IMR-90 (cell line): ENCODE data around the gene SMG1. TPM values are rescaled to one million over a fixed set of nuclear protein-coding genes. Genes with fewer than 3 reads are reported as not detected.

Source experiments
- ATAC-seq: fragments of 200-7000 bp; cut with Tn5 transposase; 2 replicates; pipeline ENCODE4 v1.9.1; 2020; ENCODE audit warnings: low read depth, mild to moderate bottlenecking, moderate library complexity
- BruUV-seq: library from RNA; stranded (reverse); fragments of 400-500 nt; replicated peaks from 2 replicates; lab custom pipeline; 2021; lab: Mats Ljungman, UMichigan
- CTCF ChIA-PET: fragments of 300-600 bp; formaldehyde crosslinking; extraction: SDS; loops from one replicate; lab custom pipeline; 2021; ENCODE audit warnings: antibody characterized with exemption; lab: Yijun Ruan, JAX
- POLR2A ChIA-PET: fragments of 300-600 bp; sonication (Branson Sonifier 250); formaldehyde crosslinking; loops from one replicate; lab custom pipeline; 2022; ENCODE audit warnings: antibody characterized with exemption; ENCODE audit not compliant: unreplicated experiment; lab: Charles Lee
- DNase-seq: peaks from one replicate; pipeline ENCODE4 v3.0.0; 2013
- H2AFZ ChIP-seq: replicated peaks from 2 replicates; pipeline ENCODE3; 2013; ENCODE audit warnings: low read length, mild to moderate bottlenecking; ENCODE audit not compliant: poor library complexity
- H2AK5ac ChIP-seq: 2 replicates; pipeline ENCODE4 v1.6.1; 2013; ENCODE audit warnings: low read depth, low read length, inconsistent platforms
- H2AK9ac ChIP-seq: replicated peaks from 2 replicates; pipeline ENCODE3; 2013; ENCODE audit warnings: mild to moderate bottlenecking, low read depth, low read length, moderate library complexity; ENCODE audit not compliant: poor library complexity
- H2BK120ac ChIP-seq: 2 replicates; pipeline ENCODE4 v1.6.1; 2013; ENCODE audit warnings: low read depth, low read length, inconsistent platforms
- H2BK15ac ChIP-seq: 3 replicates; pipeline ENCODE4 v1.6.1; 2013; ENCODE audit warnings: low read depth, low read length, inconsistent platforms
- H2BK20ac ChIP-seq: 2 replicates; pipeline ENCODE4 v1.6.1; 2013; ENCODE audit warnings: low read depth, mild to moderate bottlenecking, inconsistent platforms, low read length, moderate library complexity
- H2BK5ac ChIP-seq: 2 replicates; pipeline ENCODE4 v1.6.1; 2013; ENCODE audit warnings: mild to moderate bottlenecking, low read depth, low read length, inconsistent platforms; ENCODE audit not compliant: poor library complexity, severe bottlenecking
- H3K14ac ChIP-seq: replicated peaks from 2 replicates; pipeline ENCODE4 v1.6.1; 2013; ENCODE audit warnings: low read depth, low read length, inconsistent platforms
- H3K18ac ChIP-seq: 2 replicates; pipeline ENCODE4 v1.6.1; 2013; ENCODE audit warnings: low read depth, low read length, control low read depth
- H3K23ac ChIP-seq: 2 replicates; pipeline ENCODE4 v1.6.1; 2013; ENCODE audit warnings: low read depth, low read length, inconsistent platforms
- H3K27ac ChIP-seq: 2 replicates; pipeline ENCODE4 v1.5.1; 2013; ENCODE audit warnings: mild to moderate bottlenecking, control low read depth, low read length; ENCODE audit not compliant: insufficient read depth
- H3K27me3 ChIP-seq: 2 replicates; pipeline ENCODE4 v1.6.1; 2013; ENCODE audit warnings: low read length; ENCODE audit not compliant: control insufficient read depth, insufficient read depth
- H3K36me3 ChIP-seq: 2 replicates; pipeline ENCODE4 v1.6.1; 2013; ENCODE audit warnings: low read length, mixed read lengths; ENCODE audit not compliant: control insufficient read depth, insufficient read depth
- H3K4ac ChIP-seq: 2 replicates; pipeline ENCODE4 v1.6.1; 2013; ENCODE audit warnings: low read depth, low read length, inconsistent platforms
- H3K4me1 ChIP-seq: 2 replicates; pipeline ENCODE4 v1.6.1; 2013; ENCODE audit warnings: low read length, mixed read lengths; ENCODE audit not compliant: control insufficient read depth, insufficient read depth
- H3K4me2 ChIP-seq: 2 replicates; pipeline ENCODE4 v1.6.1; 2013; ENCODE audit warnings: low read depth, mild to moderate bottlenecking, control low read depth, low read length, moderate library complexity
- H3K4me3 ChIP-seq: 2 replicates; pipeline ENCODE4 v1.5.1; 2013; ENCODE audit warnings: low read depth, mild to moderate bottlenecking, control low read depth, low read length, moderate library complexity; ENCODE audit not compliant: insufficient read depth
- H3K56ac ChIP-seq: 2 replicates; pipeline ENCODE4 v1.6.1; 2013; ENCODE audit warnings: low read length, inconsistent platforms; ENCODE audit not compliant: insufficient read depth; ENCODE audit errors: extremely low read depth
- H3K79me1 ChIP-seq, 2 experiments: 2 replicates each; pipeline ENCODE4 v1.6.1; 2013; ENCODE audit warnings: low read length in 2 of 2, inconsistent platforms in 1 of 2, low read depth in 1 of 2
- H3K9ac ChIP-seq: 2 replicates; pipeline ENCODE4 v1.6.1; 2013; ENCODE audit warnings: low read depth, low read length, control low read depth
- H3K9me1 ChIP-seq: 2 replicates; pipeline ENCODE4 v1.6.1; 2013; ENCODE audit warnings: low read length, inconsistent platforms; ENCODE audit not compliant: insufficient read depth
- H3K9me3 ChIP-seq: 2 replicates; pipeline ENCODE4 v1.6.1; 2013; ENCODE audit warnings: low read length; ENCODE audit not compliant: control insufficient read depth, insufficient read depth
- H4K20me1 ChIP-seq: 2 replicates; pipeline ENCODE4 v1.6.1; 2013; ENCODE audit warnings: low read length, inconsistent platforms; ENCODE audit not compliant: insufficient read depth
- H4K5ac ChIP-seq: 2 replicates; pipeline ENCODE4 v1.6.1; 2013; ENCODE audit warnings: mild to moderate bottlenecking, low read depth, low read length, control low read depth
- H4K8ac ChIP-seq, 2 experiments: 2 replicates each; pipeline ENCODE4 v1.6.1; 2013; ENCODE audit warnings: low read depth in 2 of 2, low read length in 2 of 2, control low read depth in 1 of 2, inconsistent platforms in 1 of 2
- H4K91ac ChIP-seq: 2 replicates; pipeline ENCODE4 v1.6.1; 2013; ENCODE audit warnings: low read depth, low read length, inconsistent platforms; ENCODE audit not compliant: insufficient read depth
- BHLHE40 ChIP-seq: fragments of 150-350 bp; IDR thresholded peaks from 2 replicates; pipeline ENCODE4 v1.6.1; 2016; ENCODE audit warnings: mild to moderate bottlenecking, low read depth, low read length
- CEBPB ChIP-seq: IDR thresholded peaks from 2 replicates; pipeline ENCODE4 v1.6.1; 2012; ENCODE audit warnings: low read depth, low read length, improper control_type of control experiment
- CHD1 ChIP-seq: IDR thresholded peaks from 2 replicates; pipeline ENCODE4 v1.6.1; 2012; ENCODE audit warnings: low read depth, low read length, improper control_type of control experiment
- FOS ChIP-seq: fragments of 150-350 bp; IDR thresholded peaks from 2 replicates; pipeline ENCODE4 v1.6.1; 2016; ENCODE audit warnings: low read depth, low read length
- MAFK ChIP-seq: IDR thresholded peaks from 2 replicates; pipeline ENCODE4 v1.6.1; 2012; ENCODE audit warnings: low read depth, low read length, improper control_type of control experiment
- MAZ ChIP-seq: IDR thresholded peaks from 2 replicates; pipeline ENCODE4 v1.6.1; 2012; ENCODE audit warnings: low read depth, mild to moderate bottlenecking, low read length, improper control_type of control experiment, moderate library complexity, borderline replicate concordance
- MXI1 ChIP-seq: IDR thresholded peaks from 2 replicates; pipeline ENCODE4 v1.6.1; 2012; ENCODE audit warnings: low read depth, mild to moderate bottlenecking, low read length, moderate library complexity, borderline replicate concordance
- NFE2L2 ChIP-seq: fragments of 150-350 bp; IDR thresholded peaks from 2 replicates; pipeline ENCODE4 v1.6.1; 2016; ENCODE audit warnings: low read depth, mild to moderate bottlenecking, low read length
- POLR2A ChIP-seq: IDR thresholded peaks from 2 replicates; pipeline ENCODE4 v1.6.1; 2012; ENCODE audit warnings: mild to moderate bottlenecking, low read depth, low read length
- RAD21 ChIP-seq: IDR thresholded peaks from 2 replicates; pipeline ENCODE4 v1.6.1; 2012; ENCODE audit warnings: low read length, improper control_type of control experiment
- RCOR1 ChIP-seq: IDR thresholded peaks from 2 replicates; pipeline ENCODE4 v1.6.1; 2012; ENCODE audit warnings: mild to moderate bottlenecking, low read length, improper control_type of control experiment; ENCODE audit not compliant: insufficient replicate concordance
- RFX5 ChIP-seq: IDR thresholded peaks from 2 replicates; pipeline ENCODE4 v1.8.0; 2012; ENCODE audit warnings: low read depth, mild to moderate bottlenecking, low read length, moderate library complexity
- SMC3 ChIP-seq: fragments of 150-350 bp; IDR thresholded peaks from 2 replicates; pipeline ENCODE4 v1.6.1; 2016; ENCODE audit warnings: low read depth, mild to moderate bottlenecking, antibody characterized with exemption, low read length, moderate library complexity
- WGBS, 2 experiments: methylation state at CpG; one replicate each; pipeline versions ENCODE4 v1.1.5 to v1.1.7; 2013; ENCODE audit warnings: missing lambda C conversion rate in 2 of 2; ENCODE audit not compliant: insufficient read length in 1 of 2; ENCODE audit errors: extremely low coverage in 2 of 2; 5-methylcytosine and 5-hydroxymethylcytosine counted together
- dilution Hi-C: fragments of 300-500 bp; cut with HindIII; formaldehyde crosslinking; loops from one replicate; pipeline ENCODE4 v1.14.3; 2018; ENCODE audit warnings: low sequenced_read_pairs; ENCODE audit not compliant: unreplicated experiment
- in situ Hi-C: fragments of 300-500 bp; cut with MboI; formaldehyde crosslinking; loops from 3 replicates; pipeline ENCODE4 v1.14.3; 2019; ENCODE audit warnings: low sequenced_read_pairs, inconsistent platforms, mixed read lengths
- intact Hi-C: fragments of 100-400 bp; cut with micrococcal nuclease; formaldehyde crosslinking; loops from 2 replicates; pipeline ENCODE4 v1.10.0; 2022
- polyA plus RNA-seq, 3 experiments: library from polyadenylated mRNA; depleted of rRNA; stranded (reverse); fragments of >200 nt; gene quantifications; 2 replicates each; pipeline ENCODE4 v1.2.3, GENCODE V29; 2012; ENCODE audit warnings: low replicate concordance in 1 of 3
- total RNA-seq: library from RNA; depleted of rRNA; stranded (reverse); fragments of >200 nt; gene quantifications from 2 replicates; pipeline ENCODE4 v1.2.3, GENCODE V29; 2012
- TF ChIP-seq, protein P1 (sequence below): conservative IDR thresholded peaks from 2 replicates; pipeline ENCODE4 v1.5.1; 2012; ENCODE audit warnings: mild to moderate bottlenecking, low read depth, low read length, improper control_type of control experiment
- TF ChIP-seq, protein P2 (sequence below): fragments of 150-350 bp; IDR thresholded peaks from 2 replicates; pipeline ENCODE4 v1.6.1; 2017; ENCODE audit warnings: mild to moderate bottlenecking, antibody characterized with exemption, low read length, low read depth
- TF ChIP-seq, protein P3 (sequence below): fragments of 150-350 bp; IDR thresholded peaks from 2 replicates; pipeline ENCODE4 v1.6.1; 2016; ENCODE audit warnings: low read depth, mild to moderate bottlenecking, low read length, moderate library complexity, borderline replicate concordance

The SMG1 gene
- total and polyA plus RNA-seq, 2 of the 4 experiments (the other 2 are of a cell fraction) = 13.4 to 53.8 TPM

- intact Hi-C loops = no loop called here
These were observed 86.7 kb downstream of the SMG1 start for GRCh38 chr16:18839555-18839954.

More at GRCh38 chr16:18839555-18839954, 86.7 kb downstream of the SMG1 start:
- Histone ChIP-seq H4K91ac (no peak overlapping the region), H3K4me3 (no peak overlapping the region), H2AK5ac (no peak overlapping the region), H3K9me3 (no peaks in the 10 kb centered on the region), H3K27me3 (no peaks in the 10 kb centered on the region), H3K79me1 (peaks cover 7 to 10% of the 10 kb centered on the region in 2 experiments; a peak in 2 of 4 replicates), H4K5ac (no peak overlapping the region), H2BK15ac (no peak overlapping the region), H3K9ac (no peak overlapping the region), H2AK9ac (no peak overlapping the region), H3K4me2 (no peak overlapping the region), H3K9me1 (no peaks in the 10 kb centered on the region; the same call in 1 of the 2 replicates), H3K36me3 (peaks cover 59% of the 10 kb centered on the region), H4K20me1 (no peaks in the 10 kb centered on the region), H2BK120ac (no peak overlapping the region), H3K4me1 (no peaks in the 10 kb centered on the region), H2AFZ (no peak overlapping the region), H2BK5ac (no peak overlapping the region), H2BK20ac (no peak overlapping the region), H3K56ac (no peak overlapping the region), H3K14ac (no peak overlapping the region), H3K18ac (no peak overlapping the region), H3K23ac (no peak overlapping the region), H3K27ac (no peak overlapping the region), H3K4ac (no peak overlapping the region), H4K8ac (no peak overlapping the region)
- ChIA-PET CTCF (no interaction called here), POLR2A (no interaction called here)
- BruUV-seq = no TSS peak
- DNase-seq (no peak), ATAC-seq (no peak)
- TF ChIP-seq CHD1 (no peak), MAZ (no peak), BHLHE40 (no peak), POLR2A (no peak), SMC3 (no peak), RCOR1 (no peak), MAFK (no peak), NFE2L2 (no peak), FOS (no peak), RFX5 (no peak), MXI1 (no peak), CEBPB (no peak), RAD21 (no peak)
- TF ChIP-seq, protein P1, sequence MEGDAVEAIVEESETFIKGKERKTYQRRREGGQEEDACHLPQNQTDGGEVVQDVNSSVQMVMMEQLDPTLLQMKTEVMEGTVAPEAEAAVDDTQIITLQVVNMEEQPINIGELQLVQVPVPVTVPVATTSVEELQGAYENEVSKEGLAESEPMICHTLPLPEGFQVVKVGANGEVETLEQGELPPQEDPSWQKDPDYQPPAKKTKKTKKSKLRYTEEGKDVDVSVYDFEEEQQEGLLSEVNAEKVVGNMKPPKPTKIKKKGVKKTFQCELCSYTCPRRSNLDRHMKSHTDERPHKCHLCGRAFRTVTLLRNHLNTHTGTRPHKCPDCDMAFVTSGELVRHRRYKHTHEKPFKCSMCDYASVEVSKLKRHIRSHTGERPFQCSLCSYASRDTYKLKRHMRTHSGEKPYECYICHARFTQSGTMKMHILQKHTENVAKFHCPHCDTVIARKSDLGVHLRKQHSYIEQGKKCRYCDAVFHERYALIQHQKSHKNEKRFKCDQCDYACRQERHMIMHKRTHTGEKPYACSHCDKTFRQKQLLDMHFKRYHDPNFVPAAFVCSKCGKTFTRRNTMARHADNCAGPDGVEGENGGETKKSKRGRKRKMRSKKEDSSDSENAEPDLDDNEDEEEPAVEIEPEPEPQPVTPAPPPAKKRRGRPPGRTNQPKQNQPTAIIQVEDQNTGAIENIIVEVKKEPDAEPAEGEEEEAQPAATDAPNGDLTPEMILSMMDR = no peak
- TF ChIP-seq, protein P2, sequence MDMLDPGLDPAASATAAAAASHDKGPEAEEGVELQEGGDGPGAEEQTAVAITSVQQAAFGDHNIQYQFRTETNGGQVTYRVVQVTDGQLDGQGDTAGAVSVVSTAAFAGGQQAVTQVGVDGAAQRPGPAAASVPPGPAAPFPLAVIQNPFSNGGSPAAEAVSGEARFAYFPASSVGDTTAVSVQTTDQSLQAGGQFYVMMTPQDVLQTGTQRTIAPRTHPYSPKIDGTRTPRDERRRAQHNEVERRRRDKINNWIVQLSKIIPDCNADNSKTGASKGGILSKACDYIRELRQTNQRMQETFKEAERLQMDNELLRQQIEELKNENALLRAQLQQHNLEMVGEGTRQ = no peak
- TF ChIP-seq, protein P3, sequence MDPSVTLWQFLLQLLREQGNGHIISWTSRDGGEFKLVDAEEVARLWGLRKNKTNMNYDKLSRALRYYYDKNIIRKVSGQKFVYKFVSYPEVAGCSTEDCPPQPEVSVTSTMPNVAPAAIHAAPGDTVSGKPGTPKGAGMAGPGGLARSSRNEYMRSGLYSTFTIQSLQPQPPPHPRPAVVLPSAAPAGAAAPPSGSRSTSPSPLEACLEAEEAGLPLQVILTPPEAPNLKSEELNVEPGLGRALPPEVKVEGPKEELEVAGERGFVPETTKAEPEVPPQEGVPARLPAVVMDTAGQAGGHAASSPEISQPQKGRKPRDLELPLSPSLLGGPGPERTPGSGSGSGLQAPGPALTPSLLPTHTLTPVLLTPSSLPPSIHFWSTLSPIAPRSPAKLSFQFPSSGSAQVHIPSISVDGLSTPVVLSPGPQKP = no peak
- dilution Hi-C loops = no loop called here
- WGBS, 2 experiments = 88% methylated on average over 2 of the region's 6 CpGs; no CpG with 5 or more reads in 1 of the 2 experiments
- in situ Hi-C loops = no loop called here
